Measurements from ENCODE around the gene PDE6H. TPM values are rescaled to one million over a fixed set of nuclear protein-coding genes. Genes with fewer than 3 reads are reported as not detected.

The PDE6H gene
- total and polyA plus RNA-seq, 8 donors: not detected

GRCh38 chr12:14936224-14936861, 36.5 kb upstream of the PDE6H start:
- no peaks in the 10 kb centered on the region for H3K27me3 ChIP-seq
- FAIRE-seq: no peak
- H3K4me1 ChIP-seq: peaks cover 23 to 53% (median 40%) of the 10 kb centered on the region in 3 donors
- WGBS, 2 donors: 39 to 42% methylated on average over 6 of the region's 6 CpGs
- DNase-seq: peak in 3 of 6 donors; percentile 40 to 66 (median 49)
- H3K4me3 ChIP-seq: peak overlapping the region in 1 of 4 donors; percentile 36
- no peaks in the 10 kb centered on the region for H3K36me3 ChIP-seq
- TF ChIP-seq, protein P1, sequence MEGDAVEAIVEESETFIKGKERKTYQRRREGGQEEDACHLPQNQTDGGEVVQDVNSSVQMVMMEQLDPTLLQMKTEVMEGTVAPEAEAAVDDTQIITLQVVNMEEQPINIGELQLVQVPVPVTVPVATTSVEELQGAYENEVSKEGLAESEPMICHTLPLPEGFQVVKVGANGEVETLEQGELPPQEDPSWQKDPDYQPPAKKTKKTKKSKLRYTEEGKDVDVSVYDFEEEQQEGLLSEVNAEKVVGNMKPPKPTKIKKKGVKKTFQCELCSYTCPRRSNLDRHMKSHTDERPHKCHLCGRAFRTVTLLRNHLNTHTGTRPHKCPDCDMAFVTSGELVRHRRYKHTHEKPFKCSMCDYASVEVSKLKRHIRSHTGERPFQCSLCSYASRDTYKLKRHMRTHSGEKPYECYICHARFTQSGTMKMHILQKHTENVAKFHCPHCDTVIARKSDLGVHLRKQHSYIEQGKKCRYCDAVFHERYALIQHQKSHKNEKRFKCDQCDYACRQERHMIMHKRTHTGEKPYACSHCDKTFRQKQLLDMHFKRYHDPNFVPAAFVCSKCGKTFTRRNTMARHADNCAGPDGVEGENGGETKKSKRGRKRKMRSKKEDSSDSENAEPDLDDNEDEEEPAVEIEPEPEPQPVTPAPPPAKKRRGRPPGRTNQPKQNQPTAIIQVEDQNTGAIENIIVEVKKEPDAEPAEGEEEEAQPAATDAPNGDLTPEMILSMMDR (IDR thresholded peaks at IDR 0.05): peak in 1 of 4 donors; percentile 26
- intact Hi-C loops (cut with DNase I): no loop called here
- H3K27ac ChIP-seq: peak overlapping the region in 2 of 4 donors; percentile 93 to 95
- ATAC-seq: peak; percentile 22 to 57 (median 46)
- H3K9me3 ChIP-seq: no peaks in the 10 kb centered on the region

GRCh38 chr12:14937014-14937413, 35.8 kb upstream of the PDE6H start:
- no peak for ATAC-seq
- H3K4me1 ChIP-seq: peaks cover 21 to 46% (median 39%) of the 10 kb centered on the region in 3 donors
- WGBS, 2 donors: 44 to 45% methylated on average over 3 of the region's 3 CpGs
- DNase-seq: no peak
- intact Hi-C loops (cut with DNase I): no loop called here
- H3K36me3 ChIP-seq: no peaks in the 10 kb centered on the region
- H3K27me3 ChIP-seq: no peaks in the 10 kb centered on the region
- H3K9me3 ChIP-seq: no peaks in the 10 kb centered on the region
- peak overlapping the region in 2 of 4 donors; percentile 93 to 95 for H3K27ac ChIP-seq
- H3K4me3 ChIP-seq: peak overlapping the region in 2 of 4 donors; percentile 29 to 36
- no peak for FAIRE-seq
- TF ChIP-seq, protein P1 (IDR thresholded peaks at IDR 0.05): peak in 1 of 4 donors; percentile 6

DNA sequence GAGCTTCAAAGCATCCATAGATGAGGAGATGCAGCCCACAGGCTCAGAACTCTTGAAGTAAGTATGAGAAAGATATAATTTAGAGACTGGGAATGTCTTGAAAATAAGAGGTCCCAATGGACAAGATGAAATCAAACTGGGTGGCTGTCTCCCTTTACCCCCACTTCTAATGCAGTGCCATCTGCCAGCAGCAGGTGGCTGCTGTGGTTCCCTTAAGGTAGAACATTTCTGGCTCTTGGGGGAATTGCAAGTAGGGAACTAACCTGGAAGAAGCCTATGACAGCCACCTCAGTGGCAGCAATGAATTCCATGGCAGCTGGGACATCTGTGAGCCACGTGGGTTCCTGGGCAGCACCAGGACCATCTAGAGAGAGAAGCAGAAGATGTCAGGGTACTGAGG, 35.2 kb upstream of the PDE6H start:
- intact Hi-C loops (cut with DNase I): no loop called here
- TF ChIP-seq, protein P1 (IDR thresholded peaks at IDR 0.05): peak in 3 of 4 donors; percentile 10 to 27 (median 19)
- ATAC-seq: peak; percentile 37 to 59 (median 44)
- H3K27ac ChIP-seq: peak overlapping the region; percentile 64 to 95 (median 88)
- peaks cover 21 to 40% (median 35%) of the 10 kb centered on the region in 3 donors for H3K4me1 ChIP-seq
- H3K27me3 ChIP-seq: no peaks in the 10 kb centered on the region
- peak in 2 of 6 donors; percentile 27 to 40 for DNase-seq
- 25 to 34% methylated on average over 1 of the region's 1 CpG for WGBS, 2 donors
- H3K4me3 ChIP-seq: peak overlapping the region in 3 of 4 donors; percentile 1 to 36 (median 29)
- no peaks in the 10 kb centered on the region for H3K9me3 ChIP-seq
- no peak for FAIRE-seq
- H3K36me3 ChIP-seq: no peaks in the 10 kb centered on the region

DNA sequence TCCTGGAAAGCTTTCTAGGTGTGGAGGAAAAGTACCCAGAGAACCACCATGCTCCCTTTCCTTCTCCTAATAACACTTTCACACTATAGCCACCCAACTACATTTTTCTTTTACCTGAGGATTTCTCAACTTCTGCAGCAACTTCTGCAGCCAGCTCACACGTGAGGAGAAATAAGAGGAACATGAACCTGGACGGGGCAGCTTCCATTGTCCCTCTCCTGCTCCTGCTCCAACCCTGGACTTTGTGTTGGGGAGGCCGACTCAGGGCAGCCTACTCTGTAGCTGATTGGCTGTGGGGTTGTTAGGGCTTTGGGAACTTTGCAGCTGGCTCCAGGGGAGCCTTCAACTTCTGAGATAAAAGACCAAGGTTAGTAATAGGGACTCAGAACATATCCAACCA, 34.5 kb upstream of the PDE6H start, which contains the start of gene ERP27:
Gene ERP27 (minus strand): TSS at position 237 of the 400 bp plus-strand sequence. CDS start 29 bp downstream, at position 208.
- intact Hi-C loops (cut with DNase I): no loop called here
- FAIRE-seq (no peak), ATAC-seq (peak; percentile 79 to 92 (median 86)), DNase-seq (peak; percentile 70 to 92 (median 87))
- TF ChIP-seq, protein P1 (IDR thresholded peaks at IDR 0.05): no peak
- Histone ChIP-seq H3K27ac (peak within 1 kb of the TSS; percentile 64 to 95 (median 88)), H3K27me3 (no peaks in the 10 kb centered on the region), H3K4me1 (peaks cover 21 to 34% (median 31%) of the 10 kb centered on the region in 3 donors), H3K9me3 (no peaks in the 10 kb centered on the region), H3K4me3 (peak within 1 kb of the TSS in 3 of 4 donors; percentile 1 to 36 (median 29)), H3K36me3 (no peaks in the 10 kb centered on the region)
- WGBS, 2 donors: 30 to 33% methylated on average over 3 of the region's 3 CpGs

DNA sequence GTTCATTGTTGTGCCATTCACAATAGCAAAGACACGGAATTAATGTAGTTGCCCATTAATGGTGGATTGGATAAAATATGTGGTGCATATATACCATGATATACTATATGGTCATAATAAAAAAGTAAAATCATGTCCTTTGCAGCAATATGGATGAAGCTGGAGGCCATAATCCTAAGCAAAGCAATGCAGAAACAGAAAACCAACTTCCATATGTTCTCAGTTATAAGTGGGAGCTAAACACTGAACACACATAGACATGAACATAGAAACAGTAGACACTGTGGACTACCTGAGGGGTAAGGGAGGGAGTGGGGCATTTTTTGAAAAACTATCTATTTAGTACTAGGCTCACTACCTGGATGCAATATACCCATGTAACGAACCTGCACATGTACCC, 31.5 kb upstream of the PDE6H start:
- H3K4me3 ChIP-seq: no peak overlapping the region
- TF ChIP-seq, protein P1 (IDR thresholded peaks at IDR 0.05): no peak
- no peaks in the 10 kb centered on the region for H3K27me3 ChIP-seq
- WGBS, 2 donors: 98% methylated on average over 2 of the region's 2 CpGs
- ATAC-seq (no peak), FAIRE-seq (no peak), DNase-seq (no peak)
- H3K27ac ChIP-seq: no peak overlapping the region
- H3K4me1 ChIP-seq: peaks cover under 1 to 16% (median 11%) of the 10 kb centered on the region in 3 donors
- intact Hi-C loops (cut with DNase I): no loop called here
- no peaks in the 10 kb centered on the region for H3K36me3 ChIP-seq
- H3K9me3 ChIP-seq: no peaks in the 10 kb centered on the region

All from pancreas (tissue), 10 donors.